Ishikawa (cell line): Measurements from ENCODE around the gene TRIP13.

Experiments used
- CEBPB ChIP-seq: IDR thresholded peaks from 2 replicates; pipeline ENCODE4 v1.6.1; 2012
- CREB1 ChIP-seq: IDR thresholded peaks from 2 replicates; pipeline ENCODE4 v1.6.1; 2012; ENCODE audit warnings: low read depth
- EP300 ChIP-seq: IDR thresholded peaks from 2 replicates; pipeline ENCODE4 v1.6.1; 2012; ENCODE audit warnings: borderline replicate concordance
- FOXM1 ChIP-seq: IDR thresholded peaks from 2 replicates; pipeline ENCODE4 v1.6.1; 2012; ENCODE audit warnings: low read depth, borderline replicate concordance
- NFIC ChIP-seq: IDR thresholded peaks from 2 replicates; pipeline ENCODE4 v1.6.1; 2012
- RAD21 ChIP-seq: IDR thresholded peaks from 2 replicates; pipeline ENCODE4 v1.6.1; 2012; ENCODE audit warnings: low read depth
- TAF1 ChIP-seq: IDR thresholded peaks from 2 replicates; pipeline ENCODE4 v1.6.1; 2012; ENCODE audit warnings: low read depth, mild to moderate bottlenecking
- TCF12 ChIP-seq: IDR thresholded peaks from 2 replicates; pipeline ENCODE4 v1.6.1; 2012; ENCODE audit warnings: low read depth
- TEAD4 ChIP-seq: IDR thresholded peaks from 2 replicates; pipeline ENCODE4 v1.6.1; 2012
- YY1 ChIP-seq: IDR thresholded peaks from 2 replicates; pipeline ENCODE4 v1.6.1; 2012; ENCODE audit warnings: low read depth
- TF ChIP-seq, protein P1 (sequence below): IDR thresholded peaks from 2 replicates; pipeline ENCODE4 v1.6.1; 2012
- TF ChIP-seq, protein P2 (sequence below): IDR thresholded peaks from 2 replicates; pipeline ENCODE4 v1.6.1; 2012
- TF ChIP-seq, protein P3 (sequence below): IDR thresholded peaks from 2 replicates; pipeline ENCODE4 v1.6.1; 2012; ENCODE audit warnings: low read depth, mild to moderate bottlenecking

TRIP13 gene

DNA sequence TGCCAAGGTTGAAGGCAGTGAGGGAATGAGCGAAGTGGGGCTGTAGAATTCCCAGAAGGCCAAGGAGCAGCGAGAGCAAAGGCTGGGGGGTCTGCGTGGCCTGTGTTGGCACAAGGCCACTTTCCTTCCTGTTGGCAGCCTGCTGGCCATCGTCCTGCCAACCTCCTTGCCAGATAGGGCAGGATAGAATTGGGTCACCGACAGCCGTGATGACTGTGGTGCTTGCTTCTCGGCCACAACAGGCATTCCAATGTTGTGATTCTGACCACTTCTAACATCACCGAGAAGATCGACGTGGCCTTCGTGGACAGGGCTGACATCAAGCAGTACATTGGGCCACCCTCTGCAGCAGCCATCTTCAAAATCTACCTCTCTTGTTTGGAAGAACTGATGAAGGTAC lies 18.9 kb downstream of the TRIP13 start:
- TF ChIP-seq EP300, result no peak
- TF ChIP-seq, protein P1, sequence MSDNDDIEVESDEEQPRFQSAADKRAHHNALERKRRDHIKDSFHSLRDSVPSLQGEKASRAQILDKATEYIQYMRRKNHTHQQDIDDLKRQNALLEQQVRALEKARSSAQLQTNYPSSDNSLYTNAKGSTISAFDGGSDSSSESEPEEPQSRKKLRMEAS, result no peak
- no peak for TF ChIP-seq YY1
- TF ChIP-seq FOXM1, result no peak
- no peak for TF ChIP-seq NFIC
- no peak for TF ChIP-seq TAF1

DNA sequence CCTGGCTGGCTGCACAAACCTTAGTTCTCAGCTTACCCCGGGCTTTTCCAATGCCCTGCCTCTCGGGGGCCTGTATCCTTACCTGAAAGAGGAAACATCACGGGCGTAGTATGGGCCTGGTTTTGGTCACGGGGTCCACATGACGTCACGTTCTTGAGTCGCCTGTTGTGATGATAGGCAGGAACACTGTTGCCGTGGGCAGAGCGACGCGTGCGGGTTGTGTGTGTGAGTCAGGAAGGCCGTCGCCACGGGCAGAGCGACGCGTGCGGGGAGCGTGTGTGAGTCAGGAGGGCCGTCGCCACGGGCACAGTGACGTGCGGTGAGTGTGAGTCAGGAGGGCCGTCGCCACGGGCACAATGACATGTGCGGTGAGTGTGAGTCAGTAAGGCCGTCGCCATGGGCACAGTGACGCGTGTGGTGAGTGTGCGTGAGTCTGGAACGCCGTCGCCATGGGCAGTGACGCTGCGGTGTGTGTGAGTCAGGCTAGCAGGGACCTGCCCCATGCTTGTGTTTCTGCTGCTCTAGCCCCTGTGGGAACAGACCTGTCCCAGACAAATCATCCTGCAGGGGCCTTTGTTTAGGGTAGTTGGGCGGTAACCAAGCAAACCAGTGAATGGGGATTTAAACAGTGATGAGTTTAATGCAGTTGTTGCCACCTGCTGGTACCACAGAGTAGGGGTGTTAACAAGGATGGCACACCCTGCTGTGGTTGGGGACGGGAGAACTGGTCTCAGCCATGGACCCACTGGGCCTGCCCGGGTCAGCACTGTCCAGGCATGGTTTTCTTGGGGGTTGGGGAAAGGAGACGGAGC lies 19.8 kb downstream of the TRIP13 start:
- TF ChIP-seq RAD21 (peak; percentile 11; the same call in 1 of the 2 replicates), TAF1 (no peak)

- TF ChIP-seq TCF12, result no peak
- no peak for TF ChIP-seq YY1
- TF ChIP-seq, protein P1, result no peak
- TF ChIP-seq TAF1, result no peak
- no peak for TF ChIP-seq TEAD4
- TF ChIP-seq EP300, result no peak
- no peak for TF ChIP-seq CREB1
- TF ChIP-seq, protein P2, sequence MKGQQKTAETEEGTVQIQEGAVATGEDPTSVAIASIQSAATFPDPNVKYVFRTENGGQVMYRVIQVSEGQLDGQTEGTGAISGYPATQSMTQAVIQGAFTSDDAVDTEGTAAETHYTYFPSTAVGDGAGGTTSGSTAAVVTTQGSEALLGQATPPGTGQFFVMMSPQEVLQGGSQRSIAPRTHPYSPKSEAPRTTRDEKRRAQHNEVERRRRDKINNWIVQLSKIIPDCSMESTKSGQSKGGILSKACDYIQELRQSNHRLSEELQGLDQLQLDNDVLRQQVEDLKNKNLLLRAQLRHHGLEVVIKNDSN, result no peak
- TF ChIP-seq RAD21, result no peak
Measured at GRCh38 chr5:914174-914573, 21.5 kb downstream of the TRIP13 start.

DNA sequence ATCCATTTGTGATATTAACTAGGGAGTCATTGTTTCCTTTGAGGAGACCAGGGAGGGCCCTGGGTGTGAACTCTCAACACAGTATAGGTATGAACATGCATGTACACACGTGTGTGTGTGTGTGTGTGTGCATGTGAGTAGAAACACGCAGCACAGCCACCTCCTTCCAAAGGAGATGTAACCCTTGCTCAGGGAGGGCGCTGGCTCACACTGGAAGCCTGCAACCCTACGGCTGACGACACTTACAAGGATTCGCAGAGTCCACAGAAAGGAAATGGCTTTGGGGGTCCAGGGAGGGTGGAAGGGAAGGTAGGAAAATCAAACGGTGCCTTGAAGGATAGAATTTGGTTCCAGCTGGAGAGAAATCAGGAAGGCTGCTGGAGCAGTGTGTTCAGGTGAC lies 21.9 kb downstream of the TRIP13 start:
- TF ChIP-seq CEBPB (no peak), CREB1 (no peak), TAF1 (no peak), TEAD4 (no peak), TCF12 (no peak), RAD21 (no peak), EP300 (no peak), YY1 (no peak)
- TF ChIP-seq, protein P3, sequence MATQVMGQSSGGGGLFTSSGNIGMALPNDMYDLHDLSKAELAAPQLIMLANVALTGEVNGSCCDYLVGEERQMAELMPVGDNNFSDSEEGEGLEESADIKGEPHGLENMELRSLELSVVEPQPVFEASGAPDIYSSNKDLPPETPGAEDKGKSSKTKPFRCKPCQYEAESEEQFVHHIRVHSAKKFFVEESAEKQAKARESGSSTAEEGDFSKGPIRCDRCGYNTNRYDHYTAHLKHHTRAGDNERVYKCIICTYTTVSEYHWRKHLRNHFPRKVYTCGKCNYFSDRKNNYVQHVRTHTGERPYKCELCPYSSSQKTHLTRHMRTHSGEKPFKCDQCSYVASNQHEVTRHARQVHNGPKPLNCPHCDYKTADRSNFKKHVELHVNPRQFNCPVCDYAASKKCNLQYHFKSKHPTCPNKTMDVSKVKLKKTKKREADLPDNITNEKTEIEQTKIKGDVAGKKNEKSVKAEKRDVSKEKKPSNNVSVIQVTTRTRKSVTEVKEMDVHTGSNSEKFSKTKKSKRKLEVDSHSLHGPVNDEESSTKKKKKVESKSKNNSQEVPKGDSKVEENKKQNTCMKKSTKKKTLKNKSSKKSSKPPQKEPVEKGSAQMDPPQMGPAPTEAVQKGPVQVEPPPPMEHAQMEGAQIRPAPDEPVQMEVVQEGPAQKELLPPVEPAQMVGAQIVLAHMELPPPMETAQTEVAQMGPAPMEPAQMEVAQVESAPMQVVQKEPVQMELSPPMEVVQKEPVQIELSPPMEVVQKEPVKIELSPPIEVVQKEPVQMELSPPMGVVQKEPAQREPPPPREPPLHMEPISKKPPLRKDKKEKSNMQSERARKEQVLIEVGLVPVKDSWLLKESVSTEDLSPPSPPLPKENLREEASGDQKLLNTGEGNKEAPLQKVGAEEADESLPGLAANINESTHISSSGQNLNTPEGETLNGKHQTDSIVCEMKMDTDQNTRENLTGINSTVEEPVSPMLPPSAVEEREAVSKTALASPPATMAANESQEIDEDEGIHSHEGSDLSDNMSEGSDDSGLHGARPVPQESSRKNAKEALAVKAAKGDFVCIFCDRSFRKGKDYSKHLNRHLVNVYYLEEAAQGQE, result no peak
- TF ChIP-seq, protein P2, result no peak

DNA sequence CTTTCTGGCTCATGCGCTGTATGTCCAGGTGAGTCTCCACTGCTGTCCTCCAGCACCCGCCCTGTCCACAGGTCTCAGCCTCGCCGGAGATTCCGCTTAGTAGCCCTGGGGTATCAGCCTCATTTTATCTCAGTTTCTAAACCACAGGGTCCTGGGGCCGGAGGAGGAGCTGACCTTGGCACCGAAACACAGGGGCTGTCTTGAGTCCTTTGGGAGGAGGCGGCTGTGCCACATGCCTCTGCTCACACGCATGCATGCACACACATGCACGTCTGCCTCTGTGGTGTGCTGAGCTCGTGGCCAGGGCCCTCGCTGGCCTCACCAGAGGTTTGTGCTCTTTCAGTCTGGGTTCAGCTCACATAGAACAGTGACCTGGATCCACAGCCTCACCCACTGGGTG lies 23.3 kb downstream of the TRIP13 start:
- TF ChIP-seq TCF12 (no peak), EP300 (no peak)

GRCh38 chr5:916441-917293 lies 24.0 kb downstream of the TRIP13 start:
- TF ChIP-seq EP300 (no peak), FOXM1 (no peak)
- TF ChIP-seq, protein P1, result no peak

- TF ChIP-seq, protein P3, result no peak
- TF ChIP-seq CEBPB (no peak), RAD21 (no peak), TEAD4 (no peak), YY1 (no peak), TAF1 (no peak), EP300 (no peak), CREB1 (no peak)
- TF ChIP-seq, protein P2, result no peak
- TF ChIP-seq, protein P1, result no peak
Measured at GRCh38 chr5:919356-920000, 26.8 kb downstream of the TRIP13 start.
